ENCODE data around the gene IFNGR1. TPM values are rescaled to one million over a fixed set of nuclear protein-coding genes. Genes with fewer than 3 reads are reported as not detected.

IFNGR1 gene
- total and polyA plus RNA-seq, 2 of the 13 experiments (the other 11 are each of a cell fraction or from before 2014, with no cell fraction given) = 82.8 to 87.8 TPM

DNA sequence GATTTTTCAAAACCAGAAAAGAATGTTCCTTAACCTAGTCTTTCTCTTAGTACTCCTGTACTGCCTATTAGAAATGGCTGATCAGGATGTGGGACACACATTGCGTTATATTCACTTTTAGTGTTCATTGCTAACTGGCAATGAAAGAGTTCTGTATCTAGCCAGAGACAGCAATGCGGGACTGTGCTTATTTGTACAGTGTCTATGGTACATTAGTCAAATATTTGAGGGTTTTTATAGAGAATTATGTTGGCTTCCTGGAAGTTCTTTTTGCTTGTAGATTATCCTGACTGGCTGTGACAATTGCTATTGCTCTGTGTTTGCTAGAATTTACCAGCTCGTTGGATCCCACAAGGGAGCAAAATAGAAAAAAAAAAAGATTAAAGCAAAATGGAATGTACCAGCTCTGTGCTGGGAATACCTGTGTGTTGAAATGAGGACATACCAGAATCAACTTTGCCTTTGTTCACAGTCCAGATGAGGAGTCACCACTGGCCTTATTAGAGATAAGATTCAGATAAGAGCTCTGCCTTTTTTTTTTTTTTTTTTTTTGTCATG, 22.4 kb upstream of the IFNGR1 start (continued):
- TF ChIP-seq, protein P1, sequence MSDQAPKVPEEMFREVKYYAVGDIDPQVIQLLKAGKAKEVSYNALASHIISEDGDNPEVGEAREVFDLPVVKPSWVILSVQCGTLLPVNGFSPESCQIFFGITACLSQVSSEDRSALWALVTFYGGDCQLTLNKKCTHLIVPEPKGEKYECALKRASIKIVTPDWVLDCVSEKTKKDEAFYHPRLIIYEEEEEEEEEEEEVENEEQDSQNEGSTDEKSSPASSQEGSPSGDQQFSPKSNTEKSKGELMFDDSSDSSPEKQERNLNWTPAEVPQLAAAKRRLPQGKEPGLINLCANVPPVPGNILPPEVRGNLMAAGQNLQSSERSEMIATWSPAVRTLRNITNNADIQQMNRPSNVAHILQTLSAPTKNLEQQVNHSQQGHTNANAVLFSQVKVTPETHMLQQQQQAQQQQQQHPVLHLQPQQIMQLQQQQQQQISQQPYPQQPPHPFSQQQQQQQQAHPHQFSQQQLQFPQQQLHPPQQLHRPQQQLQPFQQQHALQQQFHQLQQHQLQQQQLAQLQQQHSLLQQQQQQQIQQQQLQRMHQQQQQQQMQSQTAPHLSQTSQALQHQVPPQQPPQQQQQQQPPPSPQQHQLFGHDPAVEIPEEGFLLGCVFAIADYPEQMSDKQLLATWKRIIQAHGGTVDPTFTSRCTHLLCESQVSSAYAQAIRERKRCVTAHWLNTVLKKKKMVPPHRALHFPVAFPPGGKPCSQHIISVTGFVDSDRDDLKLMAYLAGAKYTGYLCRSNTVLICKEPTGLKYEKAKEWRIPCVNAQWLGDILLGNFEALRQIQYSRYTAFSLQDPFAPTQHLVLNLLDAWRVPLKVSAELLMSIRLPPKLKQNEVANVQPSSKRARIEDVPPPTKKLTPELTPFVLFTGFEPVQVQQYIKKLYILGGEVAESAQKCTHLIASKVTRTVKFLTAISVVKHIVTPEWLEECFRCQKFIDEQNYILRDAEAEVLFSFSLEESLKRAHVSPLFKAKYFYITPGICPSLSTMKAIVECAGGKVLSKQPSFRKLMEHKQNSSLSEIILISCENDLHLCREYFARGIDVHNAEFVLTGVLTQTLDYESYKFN (CRISPR knock-in tag; conservative IDR thresholded peaks at IDR 0.05) = peak; percentile 75
- 0 out of 2 replicates have a peak, but pooled peaks have one; percentile 43 for TF ChIP-seq PITX1 (CRISPR knock-in tag; IDR thresholded peaks at IDR 0.05)
- TF ChIP-seq SIN3B (IDR thresholded peaks at IDR 0.05; ENCODE audit: low read length) = no peak
- TF ChIP-seq SP4 (CRISPR knock-in tag; IDR thresholded peaks at IDR 0.05) = no peak
- TF ChIP-seq ZNF816 (CRISPR knock-in tag; IDR thresholded peaks at IDR 0.05; ENCODE audit: borderline replicate concordance) = no peak
- TF ChIP-seq PHF5A (CRISPR knock-in tag; IDR thresholded peaks at IDR 0.05; ENCODE audit: low read depth, unreplicated experiment) = no peak
- TF ChIP-seq ZNF615 (CRISPR knock-in tag; IDR thresholded peaks at IDR 0.05; ENCODE audit: borderline replicate concordance) = no peak
- TF ChIP-seq ZNF652 (CRISPR knock-in tag; IDR thresholded peaks at IDR 0.05; ENCODE audit: borderline replicate concordance, low read depth) = peak; percentile 96
- TF ChIP-seq EHMT2 (IDR thresholded peaks at IDR 0.05; ENCODE audit: borderline replicate concordance, low read depth, low read length) = peak; percentile 82; the same call in 1 of the 2 replicates
- TF ChIP-seq ZBTB38 (CRISPR knock-in tag; IDR thresholded peaks at IDR 0.05) = no peak
- TF ChIP-seq, protein P2, sequence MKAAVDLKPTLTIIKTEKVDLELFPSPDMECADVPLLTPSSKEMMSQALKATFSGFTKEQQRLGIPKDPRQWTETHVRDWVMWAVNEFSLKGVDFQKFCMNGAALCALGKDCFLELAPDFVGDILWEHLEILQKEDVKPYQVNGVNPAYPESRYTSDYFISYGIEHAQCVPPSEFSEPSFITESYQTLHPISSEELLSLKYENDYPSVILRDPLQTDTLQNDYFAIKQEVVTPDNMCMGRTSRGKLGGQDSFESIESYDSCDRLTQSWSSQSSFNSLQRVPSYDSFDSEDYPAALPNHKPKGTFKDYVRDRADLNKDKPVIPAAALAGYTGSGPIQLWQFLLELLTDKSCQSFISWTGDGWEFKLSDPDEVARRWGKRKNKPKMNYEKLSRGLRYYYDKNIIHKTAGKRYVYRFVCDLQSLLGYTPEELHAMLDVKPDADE (CRISPR knock-in tag; IDR thresholded peaks at IDR 0.05) = no peak
- TF ChIP-seq NR2F2 (IDR thresholded peaks at IDR 0.05; ENCODE audit: borderline replicate concordance, low read depth) = no peak
- TF ChIP-seq ATF1 (CRISPR knock-in tag; IDR thresholded peaks at IDR 0.05) = 0 out of 2 replicates have a peak, but pooled peaks have one; percentile 32
- no peak for TF ChIP-seq MIER3 (CRISPR knock-in tag; IDR thresholded peaks at IDR 0.05; ENCODE audit: borderline replicate concordance)
- TF ChIP-seq, protein P3, sequence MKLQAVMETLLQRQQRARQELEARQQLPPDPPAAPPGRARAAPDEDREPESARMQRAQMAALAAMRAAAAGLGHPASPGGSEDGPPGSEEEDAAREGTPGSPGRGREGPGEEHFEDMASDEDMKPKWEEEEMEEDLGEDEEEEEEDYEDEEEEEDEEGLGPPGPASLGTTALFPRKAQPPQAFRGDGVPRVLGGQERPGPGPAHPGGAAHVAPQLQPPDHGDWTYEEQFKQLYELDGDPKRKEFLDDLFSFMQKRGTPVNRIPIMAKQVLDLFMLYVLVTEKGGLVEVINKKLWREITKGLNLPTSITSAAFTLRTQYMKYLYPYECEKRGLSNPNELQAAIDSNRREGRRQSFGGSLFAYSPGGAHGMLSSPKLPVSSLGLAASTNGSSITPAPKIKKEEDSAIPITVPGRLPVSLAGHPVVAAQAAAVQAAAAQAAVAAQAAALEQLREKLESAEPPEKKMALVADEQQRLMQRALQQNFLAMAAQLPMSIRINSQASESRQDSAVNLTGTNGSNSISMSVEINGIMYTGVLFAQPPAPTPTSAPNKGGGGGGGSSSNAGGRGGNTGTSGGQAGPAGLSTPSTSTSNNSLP (IDR thresholded peaks at IDR 0.05; ENCODE audit: low read depth, low read length) = peak; percentile 93
- TF ChIP-seq RXRB (CRISPR knock-in tag; IDR thresholded peaks at IDR 0.05; ENCODE audit: borderline replicate concordance) = peak; percentile 70; the same call in 1 of the 2 replicates
- TF ChIP-seq TCF7L2 (IDR thresholded peaks at IDR 0.05; ENCODE audit: low read depth, low read length) = peak; percentile 83
- no peak for TF ChIP-seq NPAS2 (CRISPR knock-in tag; IDR thresholded peaks at IDR 0.05; ENCODE audit: borderline replicate concordance)
- no peak for TF ChIP-seq ZNF496 (CRISPR knock-in tag; IDR thresholded peaks at IDR 0.05; ENCODE audit: insufficient replicate concordance)
- no peak for TF ChIP-seq ZNF333 (CRISPR knock-in tag; IDR thresholded peaks at IDR 0.05; ENCODE audit: borderline replicate concordance)
- no peak for TF ChIP-seq SMAD1 (CRISPR knock-in tag; IDR thresholded peaks at IDR 0.05; ENCODE audit: borderline replicate concordance, low read depth)
- TF ChIP-seq, protein P4, sequence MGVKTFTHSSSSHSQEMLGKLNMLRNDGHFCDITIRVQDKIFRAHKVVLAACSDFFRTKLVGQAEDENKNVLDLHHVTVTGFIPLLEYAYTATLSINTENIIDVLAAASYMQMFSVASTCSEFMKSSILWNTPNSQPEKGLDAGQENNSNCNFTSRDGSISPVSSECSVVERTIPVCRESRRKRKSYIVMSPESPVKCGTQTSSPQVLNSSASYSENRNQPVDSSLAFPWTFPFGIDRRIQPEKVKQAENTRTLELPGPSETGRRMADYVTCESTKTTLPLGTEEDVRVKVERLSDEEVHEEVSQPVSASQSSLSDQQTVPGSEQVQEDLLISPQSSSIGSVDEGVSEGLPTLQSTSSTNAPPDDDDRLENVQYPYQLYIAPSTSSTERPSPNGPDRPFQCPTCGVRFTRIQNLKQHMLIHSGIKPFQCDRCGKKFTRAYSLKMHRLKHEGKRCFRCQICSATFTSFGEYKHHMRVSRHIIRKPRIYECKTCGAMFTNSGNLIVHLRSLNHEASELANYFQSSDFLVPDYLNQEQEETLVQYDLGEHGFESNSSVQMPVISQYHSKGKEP (CRISPR knock-in tag; IDR thresholded peaks at IDR 0.05) = no peak
- TF ChIP-seq ZNF773 (CRISPR knock-in tag; IDR thresholded peaks at IDR 0.05; ENCODE audit: borderline replicate concordance) = no peak

Measured in HepG2 (cell line).